Non-pigmented ciliary epithelial cell (primary cell): ENCODE results near the gene HOXD11.

Experiments used
- DNase-seq: peaks from one replicate; pipeline ENCODE4 v3.0.0-alpha.2; 2010; ENCODE audit warnings: low read depth

The HOXD11 gene

GRCh38 chr2:176149481-176149938 lies 42.4 kb downstream of the HOXD11 start:
- no peak for DNase-seq

GRCh38 chr2:176149939-176150583 lies 43.0 kb downstream of the HOXD11 start:
- DNase-seq, result no peak

GRCh38 chr2:176150584-176151441 lies 43.7 kb downstream of the HOXD11 start:
- DNase-seq, result no peak

- DNase-seq, result no peak
Measured at GRCh38 chr2:176151442-176152287, 44.6 kb downstream of the HOXD11 start, which contains the start of gene HOXD4. Gene HOXD4, plus strand, starts transcription at chr2:176151550. Its CDS starts 84 bp downstream, at chr2:176151634.

GRCh38 chr2:176152350-176153181 lies 45.5 kb downstream of the HOXD11 start:
- no peak for DNase-seq

GRCh38 chr2:176154576-176155252 lies 47.6 kb downstream of the HOXD11 start:
- DNase-seq, result no peak

- DNase-seq, result no peak
Measured at GRCh38 chr2:176155356-176156044, 48.4 kb downstream of the HOXD11 start.

GRCh38 chr2:176156301-176156806 lies 49.3 kb downstream of the HOXD11 start:
- no peak for DNase-seq

GRCh38 chr2:176156807-176157498 lies 49.9 kb downstream of the HOXD11 start, which contains the start of gene HOXD3:
Gene HOXD3, plus strand, starts transcription at chr2:176157307. Its CDS starts 11,808 bp downstream, at chr2:176169115.
- no peak for DNase-seq

- no peak for DNase-seq
Measured at GRCh38 chr2:176157499-176158185, 50.6 kb downstream of the HOXD11 start.

GRCh38 chr2:176158186-176158591 lies 51.1 kb downstream of the HOXD11 start:
- DNase-seq, result no peak

GRCh38 chr2:176158855-176159662 lies 52.0 kb downstream of the HOXD11 start:
- no peak for DNase-seq
